Naive thymus-derived CD4-positive, alpha-beta T cell (primary cell): Measurements from ENCODE around the gene CREB3L1. TPM values are rescaled to one million over a fixed set of nuclear protein-coding genes. Genes with fewer than 3 reads are reported as not detected.

Source experiments
- ATAC-seq: fragments of 150-1000 bp; cut with Tn5 transposase; 2 replicates; pipeline ENCODE4 v1.10.0; 2021; ENCODE audit warnings: mild to moderate bottlenecking, moderate library complexity
- CTCF ChIA-PET: fragments of 350-600 bp; sonication (Branson Sonifier 250); formaldehyde crosslinking; loops from one replicate; lab custom pipeline; 2021; ENCODE audit warnings: antibody characterized with exemption; lab: Charles Lee
- POLR2A ChIA-PET: fragments of 350-600 bp; sonication (Branson Sonifier 250); formaldehyde crosslinking; loops from one replicate; lab custom pipeline; 2021; ENCODE audit warnings: antibody characterized with exemption, inconsistent platforms; lab: Charles Lee
- DNase-seq, 9 donors: peaks; one replicate each; pipeline versions ENCODE4 v3.0.0 to v3.0.0-alpha.2; 2020 to 2022; ENCODE audit warnings: mixed read lengths in 1 of 9
- H3K27ac ChIP-seq: one replicate; pipeline ENCODE4 v1.7.0; 2013; ENCODE audit warnings: mild to moderate bottlenecking, low read depth, low read length, moderate library complexity
- H3K27me3 ChIP-seq, 2 donors: one replicate each; pipeline ENCODE4 v1.7.0; 2013; ENCODE audit warnings: low read length in 2 of 2, mild to moderate bottlenecking in 2 of 2, moderate library complexity in 2 of 2; ENCODE audit not compliant: control insufficient read depth in 2 of 2, insufficient read depth in 2 of 2
- H3K36me3 ChIP-seq, 3 experiments: 1 replicate in 2 of 3; 2 replicates in 1 of 3; pipeline ENCODE4 v1.7.0; 2013; ENCODE audit warnings: low read length in 3 of 3, mild to moderate bottlenecking in 3 of 3, moderate library complexity in 1 of 3; ENCODE audit not compliant: insufficient read depth in 3 of 3, control insufficient read depth in 2 of 3
- H3K4me1 ChIP-seq, 2 donors: one replicate each; pipeline ENCODE4 v1.7.0; 2013; ENCODE audit warnings: low read length in 2 of 2, mild to moderate bottlenecking in 2 of 2, moderate library complexity in 1 of 2; ENCODE audit not compliant: control insufficient read depth in 2 of 2, insufficient read depth in 2 of 2
- H3K4me3 ChIP-seq: 2 replicates; pipeline ENCODE4 v1.7.0; 2013; ENCODE audit warnings: mild to moderate bottlenecking, low read length
- H3K9me3 ChIP-seq, 3 experiments: 1 replicate in 2 of 3; 2 replicates in 1 of 3; pipeline ENCODE4 v1.7.0; 2013; ENCODE audit warnings: low read length in 3 of 3; ENCODE audit not compliant: control insufficient read depth in 2 of 3
- H3K27ac Mint-ChIP-seq, 9 donors: one replicate each; pipeline ENCODE4 v1.8.0; 2020 to 2022; ENCODE audit warnings: mixed read lengths in 9 of 9, mild to moderate bottlenecking in 8 of 9, moderate library complexity in 5 of 9, inconsistent platforms in 2 of 9
- H3K27me3 Mint-ChIP-seq, 5 donors: one replicate each; pipeline ENCODE4 v1.8.0; 2021 to 2022; ENCODE audit warnings: mixed read lengths in 5 of 5, mild to moderate bottlenecking in 1 of 5
- H3K36me3 Mint-ChIP-seq, 5 donors: one replicate each; pipeline ENCODE4 v1.8.0; 2020 to 2022; ENCODE audit warnings: mixed read lengths in 5 of 5, mild to moderate bottlenecking in 3 of 5, inconsistent platforms in 1 of 5
- H3K4me1 Mint-ChIP-seq, 7 donors: one replicate each; pipeline ENCODE4 v1.8.0; 2020 to 2022; ENCODE audit warnings: mixed read lengths in 7 of 7, mild to moderate bottlenecking in 3 of 7, inconsistent platforms in 1 of 7
- H3K4me3 Mint-ChIP-seq, 10 donors: one replicate each; pipeline ENCODE4 v1.8.0; 2020 to 2022; ENCODE audit warnings: mild to moderate bottlenecking in 10 of 10, mixed read lengths in 10 of 10, moderate library complexity in 6 of 10, inconsistent platforms in 2 of 10
- H3K9me3 Mint-ChIP-seq, 11 donors: one replicate each; pipeline ENCODE4 v1.8.0; 2020 to 2022; ENCODE audit warnings: mixed read lengths in 11 of 11, mild to moderate bottlenecking in 4 of 11, inconsistent platforms in 1 of 11, moderate library complexity in 1 of 11
- intact Hi-C, 2 donors: fragments of 100-400 bp; cut with micrococcal nuclease; formaldehyde crosslinking; loops; one replicate each; pipeline ENCODE4 v1.15.1; 2023
- polyA plus RNA-seq, 2 donors: library from polyadenylated mRNA; unstranded; fragments of 300-500 nt; fragmentation: Illumina TruSeq; gene quantifications; one replicate each; pipeline ENCODE4 v1.2.3, GENCODE V29; 2021
- total RNA-seq, 6 experiments: library from RNA in 5 of 6; stranded (reverse) in 5 of 6; gene quantifications; 1 replicate in 5 of 6; 2 replicates in 1 of 6; pipeline ENCODE4 v1.2.3 and lab custom pipeline; 2021 to 2026

CREB3L1 gene
- total and polyA plus RNA-seq, 7 experiments from 2014 or later: not detected

GRCh38 chr11:46308631-46309419, 31.4 kb downstream of the CREB3L1 start:
- H3K36me3 ChIP-seq: no peaks in the 10 kb centered on the region
- peaks cover 0 to 3% (median 0%) of the 10 kb centered on the region in 5 donors for H3K27me3 Mint-ChIP-seq
- H3K4me1 ChIP-seq: peaks cover 0 to 5% of the 10 kb centered on the region in 2 donors
- intact Hi-C loops: loop anchor here (1.0 to 10.0 kb wide), 9 partner anchors 14 to 344 kb away; partner anchors contain the start of gene PHF21A (in 1 of the 2)
- H3K4me3 Mint-ChIP-seq: peak overlapping the region in 2 of 10 donors; percentile 53 to 56
- peak overlapping the region in 3 of 9 donors; percentile 38 to 56 (median 44) for H3K27ac Mint-ChIP-seq
- CTCF ChIA-PET: interaction anchor here (0.7 to 6.5 kb wide), 17 partner anchors 9 to 69 kb away, joined by 3 to 49 read pairs (median 4); no protein-coding TSS in a partner anchor
- no peak overlapping the region for H3K27ac ChIP-seq
- no peaks in the 10 kb centered on the region for H3K36me3 Mint-ChIP-seq
- peak; percentile 29 to 66 (median 53) for DNase-seq
- H3K4me1 Mint-ChIP-seq: peaks cover 10 to 23% (median 19%) of the 10 kb centered on the region in 7 donors
- no peaks in the 10 kb centered on the region for H3K27me3 ChIP-seq
- no peaks in the 10 kb centered on the region for H3K9me3 Mint-ChIP-seq
- H3K9me3 ChIP-seq: no peaks in the 10 kb centered on the region
- H3K4me3 ChIP-seq: no peak overlapping the region
- peak; percentile 78 for ATAC-seq
- POLR2A ChIA-PET: interaction anchor here (0.8 to 1.3 kb wide), 4 partner anchors 10 to 188 kb away, joined by 3 read pairs; no protein-coding TSS in a partner anchor

- Mint-ChIP-seq H3K27ac (peak overlapping the region in 2 of 9 donors; percentile 38 to 65), H3K27me3 (peaks cover 0 to 3% (median 0%) of the 10 kb centered on the region in 5 donors), H3K4me1 (peaks cover 10 to 23% (median 19%) of the 10 kb centered on the region in 7 donors), H3K36me3 (no peaks in the 10 kb centered on the region), H3K4me3 (no peak overlapping the region), H3K9me3 (no peaks in the 10 kb centered on the region)
- intact Hi-C loops: loop anchor here (2.0 to 10.0 kb wide), 4 partner anchors 183 to 345 kb away; partner anchors contain the start of gene PHF21A (in 1 of the 2)
- H3K4me3 ChIP-seq: no peak overlapping the region
- no peaks in the 10 kb centered on the region for H3K9me3 ChIP-seq
- no peaks in the 10 kb centered on the region for H3K36me3 ChIP-seq
- ChIA-PET POLR2A (interaction anchor here (1.3 kb wide), 1 partner anchor 9 kb away, joined by 3 read pairs; no protein-coding TSS in a partner anchor), CTCF (interaction anchor here (0.7 to 6.5 kb wide), 13 partner anchors 9 to 344 kb away, joined by 3 to 49 read pairs (median 5); no protein-coding TSS in a partner anchor)
- no peak overlapping the region for H3K27ac ChIP-seq
- peaks cover 0 to 5% of the 10 kb centered on the region in 2 donors for H3K4me1 ChIP-seq
- DNase-seq (no peak), ATAC-seq (peak; percentile 53)
- no peaks in the 10 kb centered on the region for H3K27me3 ChIP-seq
Measured at GRCh38 chr11:46309814-46310259, 32.4 kb downstream of the CREB3L1 start.

GRCh38 chr11:46315033-46315738, 37.7 kb downstream of the CREB3L1 start:
- Mint-ChIP-seq H3K9me3 (no peaks in the 10 kb centered on the region), H3K27me3 (no peaks in the 10 kb centered on the region), H3K4me3 (peak overlapping the region in 2 of 10 donors; percentile 9 to 40), H3K4me1 (peaks cover 22 to 35% (median 24%) of the 10 kb centered on the region in 7 donors), H3K36me3 (no peaks in the 10 kb centered on the region), H3K27ac (peak overlapping the region in 2 of 9 donors; percentile 2 to 63)
- no peaks in the 10 kb centered on the region for H3K27me3 ChIP-seq
- intact Hi-C loops: loop anchor here (1.0 kb wide), 3 partner anchors 16 to 76 kb away; partner anchors contain the start of gene DGKZ (in 1 of the 2)
- ChIA-PET CTCF (interaction anchor here (0.5 to 5.0 kb wide), 14 partner anchors 8 to 306 kb away, joined by 3 to 36 read pairs (median 4); no protein-coding TSS in a partner anchor), POLR2A (interaction anchor here (0.8 to 1.9 kb wide), 9 partner anchors 13 to 72 kb away, joined by 3 to 10 read pairs (median 3); partner anchors contain the start of gene DGKZ)
- DNase-seq: peak; percentile 42 to 76 (median 60)
- peak; percentile 88 for ATAC-seq
- H3K9me3 ChIP-seq: no peaks in the 10 kb centered on the region
- no peaks in the 10 kb centered on the region for H3K36me3 ChIP-seq
- H3K4me3 ChIP-seq: no peak overlapping the region
- H3K27ac ChIP-seq: no peak overlapping the region
- peaks cover 6 to 16% of the 10 kb centered on the region in 2 donors for H3K4me1 ChIP-seq

GRCh38 chr11:46315783-46316563, 38.5 kb downstream of the CREB3L1 start:
- Histone ChIP-seq H3K36me3 (no peaks in the 10 kb centered on the region), H3K27ac (no peak overlapping the region), H3K4me1 (peaks cover 6 to 16% of the 10 kb centered on the region in 2 donors), H3K4me3 (no peak overlapping the region), H3K9me3 (no peaks in the 10 kb centered on the region), H3K27me3 (no peaks in the 10 kb centered on the region)
- Mint-ChIP-seq H3K27ac (peak overlapping the region in 1 of 9 donors; percentile 43), H3K36me3 (no peaks in the 10 kb centered on the region), H3K9me3 (no peaks in the 10 kb centered on the region), H3K27me3 (no peaks in the 10 kb centered on the region), H3K4me1 (peaks cover 22 to 37% (median 28%) of the 10 kb centered on the region in 7 donors), H3K4me3 (no peak overlapping the region)
- intact Hi-C loops: loop anchor here (1.0 kb wide), 3 partner anchors 15 to 77 kb away; partner anchors contain the start of gene DGKZ (in 1 of the 2)
- ChIA-PET CTCF (interaction anchor here (0.5 to 5.0 kb wide), 14 partner anchors 8 to 307 kb away, joined by 3 to 36 read pairs (median 4); no protein-coding TSS in a partner anchor), POLR2A (interaction anchor here (0.8 to 1.6 kb wide), 8 partner anchors 12 to 73 kb away, joined by 3 to 4 read pairs (median 3); partner anchors contain the start of gene DGKZ)
- DNase-seq (no peak), ATAC-seq (no peak)

GRCh38 chr11:46319074-46319453, 41.6 kb downstream of the CREB3L1 start:
- ATAC-seq: no peak
- ChIA-PET CTCF (interaction anchor here (0.8 to 5.0 kb wide), 8 partner anchors 9 to 80 kb away, joined by 3 to 36 read pairs (median 5); no protein-coding TSS in a partner anchor), POLR2A (interaction anchor here (0.6 to 3.4 kb wide), 9 partner anchors 10 to 32 kb away, joined by 3 to 40 read pairs (median 4); partner anchors contain the start of gene DGKZ)
- H3K36me3 ChIP-seq: no peaks in the 10 kb centered on the region
- H3K36me3 Mint-ChIP-seq: no peaks in the 10 kb centered on the region
- peak overlapping the region; percentile 49 for H3K27ac ChIP-seq
- no peak for DNase-seq
- H3K27me3 Mint-ChIP-seq: no peaks in the 10 kb centered on the region
- no peaks in the 10 kb centered on the region for H3K27me3 ChIP-seq
- no peaks in the 10 kb centered on the region for H3K9me3 Mint-ChIP-seq
- H3K4me3 Mint-ChIP-seq: peak overlapping the region; percentile 53 to 78 (median 66)
- H3K27ac Mint-ChIP-seq: peak overlapping the region; percentile 53 to 90 (median 84)
- no peaks in the 10 kb centered on the region for H3K9me3 ChIP-seq
- H3K4me1 ChIP-seq: peaks cover 6 to 16% of the 10 kb centered on the region in 2 donors
- H3K4me3 ChIP-seq: no peak overlapping the region
- peaks cover 22 to 59% (median 33%) of the 10 kb centered on the region in 7 donors for H3K4me1 Mint-ChIP-seq
- intact Hi-C loops: no loop called here
